SK-N-SH (cell line): ENCODE data around the gene FAM177B. TPM values are rescaled to one million over a fixed set of nuclear protein-coding genes. Genes with fewer than 3 reads are reported as not detected.

Experiments
- CTCF ChIA-PET: fragments of 300-600, 350-600 bp; formaldehyde crosslinking; extraction: SDS; loops from one replicate; lab custom pipeline; 2021; lab: Yijun Ruan, JAX
- POLR2A ChIA-PET: fragments of 350-600 bp; sonication (Branson Sonifier 250); formaldehyde crosslinking; extraction: SDS; loops from one replicate; lab custom pipeline; 2020; ENCODE audit warnings: antibody characterized with exemption, inconsistent platforms; lab: Yijun Ruan, JAX
- DNase-seq: peaks from one replicate; pipeline ENCODE4 v3.0.0; 2012
- H2AFZ ChIP-seq: fragments of 200-600 bp; sonication (generic); 2 replicates; pipeline ENCODE4 v1.8.1; 2016; ENCODE audit warnings: antibody characterized with exemption, mild to moderate bottlenecking, low read depth
- H3F3A ChIP-seq: fragments of 200-600 bp; sonication (generic); replicated peaks from 2 replicates; pipeline ENCODE3; 2016; ENCODE audit warnings: antibody characterized with exemption, mild to moderate bottlenecking; ENCODE audit not compliant: insufficient read depth
- H3K27ac ChIP-seq, 2 experiments: fragments of 200-500 bp in 1 of 2; fragments of 200-600 bp in 1 of 2; sonication (Bioruptor generic) in 1 of 2; sonication (generic), shearing (Covaris generic) in 1 of 2; 2 replicates each; pipeline versions ENCODE4 v1.5.1 to v1.6.1; 2014 to 2016; ENCODE audit warnings: low read depth in 2 of 2, inconsistent platforms in 1 of 2, low read length in 1 of 2, mild to moderate bottlenecking in 1 of 2, mixed read lengths in 1 of 2
- H3K27me3 ChIP-seq: fragments of 200-600 bp; sonication (generic), shearing (Covaris generic); 2 replicates; pipeline ENCODE4 v1.6.1; 2016; ENCODE audit warnings: mixed run types; ENCODE audit not compliant: insufficient read depth
- H3K36me3 ChIP-seq, 2 experiments: fragments of 200-500 bp in 1 of 2; fragments of 200-600 bp in 1 of 2; sonication (Bioruptor generic) in 1 of 2; sonication (generic) in 1 of 2; replicated peaks in 1 of 2; 2 replicates each; pipeline versions ENCODE3 to v1.5.1; 2014 to 2016; ENCODE audit warnings: low read length in 1 of 2, mild to moderate bottlenecking in 1 of 2; ENCODE audit not compliant: insufficient read depth in 2 of 2, control insufficient read depth in 1 of 2
- H3K4me1 ChIP-seq, 2 experiments: fragments of 200-500 bp in 1 of 2; fragments of 200-600 bp in 1 of 2; sonication (Bioruptor generic) in 1 of 2; sonication (generic), shearing (Covaris generic) in 1 of 2; 2 replicates each; pipeline versions ENCODE4 v1.5.1 to v1.6.1; 2014 to 2016; ENCODE audit warnings: low read depth in 1 of 2, low read length in 1 of 2, mixed run types in 1 of 2; ENCODE audit not compliant: insufficient read depth in 2 of 2, control insufficient read depth in 1 of 2
- H3K4me2 ChIP-seq: fragments of 200-600 bp; sonication (generic), shearing (Covaris generic); 2 replicates; pipeline ENCODE4 v1.6.1; 2017; ENCODE audit warnings: mixed run types
- H3K4me3 ChIP-seq, 2 experiments: fragments of 200-500 bp in 1 of 2; fragments of 200-600 bp in 1 of 2; sonication (Bioruptor generic) in 1 of 2; sonication (generic), shearing (Covaris generic) in 1 of 2; 2 replicates each; pipeline versions ENCODE4 v1.5.1 to v1.8.1; 2014 to 2016; ENCODE audit warnings: low read depth in 2 of 2, inconsistent platforms in 1 of 2, low read length in 1 of 2, mild to moderate bottlenecking in 1 of 2, mixed read lengths in 1 of 2, moderate library complexity in 1 of 2
- H3K79me2 ChIP-seq: fragments of 200-600 bp; sonication (generic); 2 replicates; pipeline ENCODE4 v1.8.1; 2017; ENCODE audit warnings: mild to moderate bottlenecking; ENCODE audit not compliant: insufficient read depth
- H3K9ac ChIP-seq: fragments of 200-600 bp; sonication (generic); 2 replicates; pipeline ENCODE4 v1.6.1; 2017; ENCODE audit warnings: mixed run types
- H3K9me2 ChIP-seq: fragments of 200-600 bp; sonication (generic); 2 replicates; pipeline ENCODE4 v1.6.1; 2017; ENCODE audit warnings: mixed run types
- H3K9me3 ChIP-seq: fragments of 200-600 bp; sonication (generic); 2 replicates; pipeline ENCODE4 v1.6.1; 2017; ENCODE audit warnings: mixed run types, mild to moderate bottlenecking, moderate library complexity
- H4K20me1 ChIP-seq: fragments of 200-600 bp; sonication (generic); 2 replicates; pipeline ENCODE4 v1.6.1; 2017; ENCODE audit warnings: mild to moderate bottlenecking, mixed run types; ENCODE audit not compliant: insufficient read depth
- ELF1 ChIP-seq: IDR thresholded peaks from 2 replicates; pipeline ENCODE4 v1.4.0; 2012
- EZH2phosphoT487 ChIP-seq: fragments of 200-600 bp; sonication (generic); IDR thresholded peaks from 2 replicates; pipeline ENCODE4 v1.6.1; 2017; ENCODE audit warnings: low read depth, mixed run types, mild to moderate bottlenecking, antibody characterized with exemption, moderate library complexity, borderline replicate concordance
- FOXJ3 ChIP-seq: sonication (generic); formaldehyde crosslinking; IDR thresholded peaks from 2 replicates; pipeline ENCODE4 v1.5.1; 2020; ENCODE audit warnings: mild to moderate bottlenecking, missing genetic modification reagents
- GABPA ChIP-seq: IDR thresholded peaks from 2 replicates; pipeline ENCODE4 v1.4.0; 2012; ENCODE audit warnings: low read depth, mild to moderate bottlenecking
- MEF2A ChIP-seq: IDR thresholded peaks from 2 replicates; pipeline ENCODE4 v1.4.0; 2012; ENCODE audit warnings: low read depth, borderline replicate concordance
- NRF1 ChIP-seq: IDR thresholded peaks from 2 replicates; pipeline ENCODE4 v1.6.1; 2012; ENCODE audit warnings: low read depth, mild to moderate bottlenecking, low read length
- RAD21 ChIP-seq: IDR thresholded peaks from 2 replicates; pipeline ENCODE4 v1.6.1; 2012; ENCODE audit warnings: mild to moderate bottlenecking, low read length
- RFX5 ChIP-seq: IDR thresholded peaks from 2 replicates; pipeline ENCODE4 v1.6.1; 2012; ENCODE audit warnings: mild to moderate bottlenecking, improper control_type of control experiment, low read length
- RXRA ChIP-seq: IDR thresholded peaks from 2 replicates; pipeline ENCODE4 v1.4.0; 2012; ENCODE audit warnings: low read depth, mild to moderate bottlenecking, borderline replicate concordance
- TCF12 ChIP-seq: IDR thresholded peaks from 2 replicates; pipeline ENCODE4 v1.4.0; 2012
- TEAD4 ChIP-seq: IDR thresholded peaks from 2 replicates; pipeline ENCODE4 v1.4.0; 2012; ENCODE audit warnings: mild to moderate bottlenecking, borderline replicate concordance; ENCODE audit not compliant: insufficient read depth
- YY1 ChIP-seq: IDR thresholded peaks from 2 replicates; pipeline ENCODE4 v1.4.0; 2012; ENCODE audit warnings: low read depth, mild to moderate bottlenecking
- WGBS: methylation state at CpG from one replicate; pipeline ENCODE4 v1.1.6; 2017; ENCODE audit warnings: low lambda C conversion rate; 5-methylcytosine and 5-hydroxymethylcytosine counted together
- polyA plus RNA-seq, 3 experiments: library from polyadenylated mRNA; depleted of rRNA; stranded (reverse); fragments of >200 nt; gene quantifications; 2 replicates each; pipeline ENCODE4 v1.2.3, GENCODE V29; 2012
- TF ChIP-seq, protein P1 (sequence below): IDR thresholded peaks from 2 replicates; pipeline ENCODE4 v1.6.1; 2012; ENCODE audit warnings: mild to moderate bottlenecking, low read depth, low read length, moderate library complexity
- TF ChIP-seq, protein P2 (sequence below): fragments of 150-350 bp; IDR thresholded peaks from 2 replicates; pipeline ENCODE4 v1.6.1; 2017; ENCODE audit warnings: antibody characterized with exemption, low read length, low read depth, borderline replicate concordance
- TF ChIP-seq, protein P3 (sequence below): IDR thresholded peaks from 2 replicates; pipeline ENCODE4 v1.4.0; 2012; ENCODE audit warnings: low read depth
- TF ChIP-seq, protein P4 (sequence below): IDR thresholded peaks from 2 replicates; pipeline ENCODE4 v1.4.0; 2012; ENCODE audit warnings: low read depth, borderline replicate concordance

The FAM177B gene
- polyA plus RNA-seq, 1 of the 3 experiments (the other 2 are of a cell fraction): not detected

DNA sequence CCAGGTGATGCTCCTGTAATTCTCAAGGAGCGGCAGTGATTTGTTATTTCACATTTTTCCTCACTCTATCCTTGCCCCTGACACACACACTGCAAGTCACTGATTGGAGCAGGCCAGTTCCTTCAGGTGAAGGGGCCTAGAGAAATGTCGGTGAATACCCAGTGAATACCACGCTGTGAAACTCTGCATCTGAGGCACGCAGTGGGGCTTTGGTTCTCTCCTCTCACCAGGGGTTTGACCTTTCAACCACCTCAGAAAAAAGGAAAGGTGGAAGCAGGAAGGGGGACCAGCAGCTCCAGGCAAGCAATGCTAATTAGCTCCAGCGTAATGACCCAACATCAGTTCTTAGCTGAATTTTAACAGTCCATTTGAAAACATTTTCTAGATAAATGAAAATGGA, 532 bp upstream of the FAM177B start:
- WGBS: 93% methylated on average over 5 of the region's 5 CpGs
- peaks cover 32 to 50% of the 10 kb centered on the region in 2 experiments for H3K36me3 ChIP-seq

DNA sequence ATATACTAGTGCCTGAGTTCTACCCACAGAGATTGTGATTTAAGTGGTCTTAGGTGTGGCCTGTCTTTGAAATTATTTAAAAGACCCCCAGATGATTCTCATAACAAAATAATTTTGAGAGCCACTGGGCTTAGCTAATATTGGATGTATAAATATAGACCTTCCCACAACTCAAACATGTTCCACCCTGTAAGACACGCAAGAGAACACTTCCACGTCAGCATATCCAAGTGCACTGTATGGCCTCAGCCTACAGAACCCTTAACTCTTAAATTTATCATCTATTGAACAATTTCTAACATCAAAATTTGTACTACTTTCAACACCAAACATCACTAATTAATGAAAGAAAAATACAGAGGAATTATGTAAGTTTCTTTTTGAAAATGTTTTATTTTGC, 2.5 kb downstream of the FAM177B start:
- POLR2A ChIA-PET: no interaction called here

More for the DNA sequence above, 532 bp upstream of the FAM177B start:
- no peak for TF ChIP-seq FOXJ3 (CRISPR knock-in tag)
- TF ChIP-seq NRF1: no peak
- TF ChIP-seq, protein P1, sequence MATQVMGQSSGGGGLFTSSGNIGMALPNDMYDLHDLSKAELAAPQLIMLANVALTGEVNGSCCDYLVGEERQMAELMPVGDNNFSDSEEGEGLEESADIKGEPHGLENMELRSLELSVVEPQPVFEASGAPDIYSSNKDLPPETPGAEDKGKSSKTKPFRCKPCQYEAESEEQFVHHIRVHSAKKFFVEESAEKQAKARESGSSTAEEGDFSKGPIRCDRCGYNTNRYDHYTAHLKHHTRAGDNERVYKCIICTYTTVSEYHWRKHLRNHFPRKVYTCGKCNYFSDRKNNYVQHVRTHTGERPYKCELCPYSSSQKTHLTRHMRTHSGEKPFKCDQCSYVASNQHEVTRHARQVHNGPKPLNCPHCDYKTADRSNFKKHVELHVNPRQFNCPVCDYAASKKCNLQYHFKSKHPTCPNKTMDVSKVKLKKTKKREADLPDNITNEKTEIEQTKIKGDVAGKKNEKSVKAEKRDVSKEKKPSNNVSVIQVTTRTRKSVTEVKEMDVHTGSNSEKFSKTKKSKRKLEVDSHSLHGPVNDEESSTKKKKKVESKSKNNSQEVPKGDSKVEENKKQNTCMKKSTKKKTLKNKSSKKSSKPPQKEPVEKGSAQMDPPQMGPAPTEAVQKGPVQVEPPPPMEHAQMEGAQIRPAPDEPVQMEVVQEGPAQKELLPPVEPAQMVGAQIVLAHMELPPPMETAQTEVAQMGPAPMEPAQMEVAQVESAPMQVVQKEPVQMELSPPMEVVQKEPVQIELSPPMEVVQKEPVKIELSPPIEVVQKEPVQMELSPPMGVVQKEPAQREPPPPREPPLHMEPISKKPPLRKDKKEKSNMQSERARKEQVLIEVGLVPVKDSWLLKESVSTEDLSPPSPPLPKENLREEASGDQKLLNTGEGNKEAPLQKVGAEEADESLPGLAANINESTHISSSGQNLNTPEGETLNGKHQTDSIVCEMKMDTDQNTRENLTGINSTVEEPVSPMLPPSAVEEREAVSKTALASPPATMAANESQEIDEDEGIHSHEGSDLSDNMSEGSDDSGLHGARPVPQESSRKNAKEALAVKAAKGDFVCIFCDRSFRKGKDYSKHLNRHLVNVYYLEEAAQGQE: no peak
- TF ChIP-seq, protein P2, sequence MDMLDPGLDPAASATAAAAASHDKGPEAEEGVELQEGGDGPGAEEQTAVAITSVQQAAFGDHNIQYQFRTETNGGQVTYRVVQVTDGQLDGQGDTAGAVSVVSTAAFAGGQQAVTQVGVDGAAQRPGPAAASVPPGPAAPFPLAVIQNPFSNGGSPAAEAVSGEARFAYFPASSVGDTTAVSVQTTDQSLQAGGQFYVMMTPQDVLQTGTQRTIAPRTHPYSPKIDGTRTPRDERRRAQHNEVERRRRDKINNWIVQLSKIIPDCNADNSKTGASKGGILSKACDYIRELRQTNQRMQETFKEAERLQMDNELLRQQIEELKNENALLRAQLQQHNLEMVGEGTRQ: no peak
- TF ChIP-seq RAD21: no peak
- TF ChIP-seq MEF2A: no peak
- no peak for TF ChIP-seq RFX5
- TF ChIP-seq ELF1: no peak
- TF ChIP-seq GABPA: no peak
- H3K9me2 ChIP-seq: no peaks in the 10 kb centered on the region
- H3K4me1 ChIP-seq: no peaks in the 10 kb centered on the region
- H3K27me3 ChIP-seq: no peaks in the 10 kb centered on the region
- no peaks in the 10 kb centered on the region for H4K20me1 ChIP-seq
- no peaks in the 10 kb centered on the region for H3F3A ChIP-seq
- H3K4me2 ChIP-seq: no peak overlapping the region
- no peak overlapping the region for H3K4me3 ChIP-seq
- no peak overlapping the region for H3K9ac ChIP-seq
- ChIA-PET CTCF (interaction anchor here (0.8 to 3.0 kb wide), 6 partner anchors 11 to 387 kb away, joined by 3 to 13 read pairs (median 5); no protein-coding TSS in a partner anchor), POLR2A (no interaction called here)
- H3K79me2 ChIP-seq: no peaks in the 10 kb centered on the region
- H3K27ac ChIP-seq: no peak overlapping the region
- DNase-seq: no peak
- H2AFZ ChIP-seq: no peak overlapping the region
- no peaks in the 10 kb centered on the region for H3K9me3 ChIP-seq

More for the DNA sequence above, 2.5 kb downstream of the FAM177B start:
- H3F3A ChIP-seq: no peaks in the 10 kb centered on the region
- no peaks in the 10 kb centered on the region for H3K27me3 ChIP-seq
- no peak overlapping the region for H2AFZ ChIP-seq
- H3K36me3 ChIP-seq: peaks cover 10 to 22% of the 10 kb centered on the region in 2 experiments
- H3K9me2 ChIP-seq: no peaks in the 10 kb centered on the region
- H3K4me1 ChIP-seq: no peaks in the 10 kb centered on the region
- TF ChIP-seq RXRA: no peak
- TF ChIP-seq EZH2phosphoT487: no peak
- no peak for TF ChIP-seq NRF1
- TF ChIP-seq, protein P3, sequence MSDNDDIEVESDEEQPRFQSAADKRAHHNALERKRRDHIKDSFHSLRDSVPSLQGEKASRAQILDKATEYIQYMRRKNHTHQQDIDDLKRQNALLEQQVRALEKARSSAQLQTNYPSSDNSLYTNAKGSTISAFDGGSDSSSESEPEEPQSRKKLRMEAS: no peak
- no peak for TF ChIP-seq TCF12
- TF ChIP-seq, protein P4, sequence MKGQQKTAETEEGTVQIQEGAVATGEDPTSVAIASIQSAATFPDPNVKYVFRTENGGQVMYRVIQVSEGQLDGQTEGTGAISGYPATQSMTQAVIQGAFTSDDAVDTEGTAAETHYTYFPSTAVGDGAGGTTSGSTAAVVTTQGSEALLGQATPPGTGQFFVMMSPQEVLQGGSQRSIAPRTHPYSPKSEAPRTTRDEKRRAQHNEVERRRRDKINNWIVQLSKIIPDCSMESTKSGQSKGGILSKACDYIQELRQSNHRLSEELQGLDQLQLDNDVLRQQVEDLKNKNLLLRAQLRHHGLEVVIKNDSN: no peak
- TF ChIP-seq GABPA: no peak
- TF ChIP-seq YY1: no peak
- no peak for TF ChIP-seq ELF1
- no peak for TF ChIP-seq FOXJ3 (CRISPR knock-in tag)
- TF ChIP-seq MEF2A: no peak
- no peak for TF ChIP-seq TEAD4
- WGBS: 98% methylated on average over 2 of the region's 2 CpGs
- no peak overlapping the region for H3K27ac ChIP-seq
- H3K9ac ChIP-seq: no peak overlapping the region
- H3K9me3 ChIP-seq: no peaks in the 10 kb centered on the region
- no peak overlapping the region for H3K4me2 ChIP-seq
- no peak for DNase-seq
- H3K4me3 ChIP-seq: no peak overlapping the region
- no peaks in the 10 kb centered on the region for H4K20me1 ChIP-seq
- H3K79me2 ChIP-seq: no peaks in the 10 kb centered on the region
- CTCF ChIA-PET: interaction anchor here (0.7 to 3.0 kb wide), 7 partner anchors 8 to 394 kb away, joined by 3 to 13 read pairs (median 5); no protein-coding TSS in a partner anchor
